ENCODE data around the gene CLEC11A. TPM values are rescaled to one million over a fixed set of nuclear protein-coding genes. Genes with fewer than 3 reads are reported as not detected.

The CLEC11A gene
- total and polyA plus RNA-seq, 10 of the 15 experiments (the other 5 are each of a cell fraction or from before 2014, with no cell fraction given), result not detected

- no peaks in the 10 kb centered on the region for H4K20me1 ChIP-seq (ENCODE audit: control insufficient read depth, insufficient read depth)
- TF ChIP-seq MAX (IDR thresholded peaks at IDR 0.05; ENCODE audit: low read depth, low read length) (no peak), CBFB (IDR thresholded peaks at IDR 0.05; ENCODE audit: low read depth) (no peak), RELA (IDR thresholded peaks at IDR 0.05; ENCODE audit: borderline replicate concordance, partially characterized antibody) (no peak), SMAD5 (IDR thresholded peaks at IDR 0.05; ENCODE audit: low read depth) (no peak), GABPA (IDR thresholded peaks at IDR 0.05; ENCODE audit: low read depth) (no peak), NKRF (conservative IDR thresholded peaks at IDR 0.05) (no peak), KDM1A (IDR thresholded peaks at IDR 0.05; ENCODE audit: borderline replicate concordance) (no peak)
- ChIA-PET POLR2A (no interaction called here), RAD21 (ENCODE audit: unreplicated experiment) (no interaction called here), CTCF (no interaction called here), SMC1A (ENCODE audit: uncharacterized antibody, unreplicated experiment) (no interaction called here)
- H3K36me3 ChIP-seq (ENCODE audit: control insufficient read depth in 2 of 2, insufficient read depth in 2 of 2, low read length in 1 of 2), result no peaks in the 10 kb centered on the region
- no peaks in the 10 kb centered on the region for H3K79me2 ChIP-seq (ENCODE audit: control insufficient read depth, insufficient read depth, low read length)
- H3K27me3 ChIP-seq (replicated peaks in 1 of 2; ENCODE audit: control insufficient read depth in 2 of 2, insufficient read depth in 2 of 2, low read length in 1 of 2), result peaks cover 4 to 6% of the 10 kb centered on the region in 2 experiments; a peak in 3 of 4 replicates
- H3K27ac ChIP-seq (ENCODE audit: control insufficient read depth, insufficient read depth), result no peak overlapping the region
- H3K4me1 ChIP-seq (ENCODE audit: control insufficient read depth, insufficient read depth, low read length), result peaks cover 2% of the 10 kb centered on the region; the same call in 1 of the 2 replicates
- in situ Hi-C loops (cut with MboI) (no loop called here), intact Hi-C loops (cut with micrococcal nuclease; ENCODE audit: unreplicated experiment) (no loop called here)
- H3K4me3 ChIP-seq, result no peak overlapping the region
- no peak for DNase-seq (ENCODE audit: low read depth, low spot score)
- H3K9ac ChIP-seq (ENCODE audit: control insufficient read depth, insufficient read depth, low read length), result no peak overlapping the region
- no peak overlapping the region for H3K4me2 ChIP-seq (ENCODE audit: control insufficient read depth, insufficient read depth)
- no peak for ATAC-seq
- no peak for FAIRE-seq
- no TSS peak for BruUV-seq (replicated peaks)
- 33% methylated on average over 1 of the region's 1 CpG for WGBS (ENCODE audit: insufficient coverage, insufficient replicate concordance, low lambda C conversion rate, missing lambda C conversion rate)
- H2AFZ ChIP-seq (ENCODE audit: control insufficient read depth, low read depth, low read length), result no peak overlapping the region
- H3K9me3 ChIP-seq (replicated peaks; ENCODE audit: control insufficient read depth, insufficient read depth, low read length), result no peaks in the 10 kb centered on the region; the same call in 1 of the 3 replicates
Observed at GRCh38 chr19:50676625-50677197, 46.5 kb upstream of the CLEC11A start.
